Stimulated activated CD4-positive, alpha-beta T cell treated with anti-CD3 and anti-CD28 coated beads, Interleukin-15, amount 100 ng/mL, for 24 hours (primary cell): ENCODE results near the gene TEX13A.

Experiments used
- DNase-seq: peaks from one replicate; pipeline ENCODE4 v3.0.0-alpha.2; 2020

TEX13A gene

GRCh38 chrX:105173071-105173470 is 47.4 kb downstream of the TEX13A start:
- DNase-seq = no peak
